ENCODE measurements around the gene RHOU.

- TF ChIP-seq ZBTB44 (CRISPR knock-in tag; IDR thresholded peaks at IDR 0.05) (no peak), EP300 (IDR thresholded peaks at IDR 0.05; ENCODE audit: low read depth in 2 of 2, low read length in 2 of 2) (no peak), EP300 (CRISPR knock-in tag; IDR thresholded peaks at IDR 0.05; ENCODE audit: borderline replicate concordance) (no peak), NFIB (CRISPR knock-in tag; IDR thresholded peaks at IDR 0.05; ENCODE audit: borderline replicate concordance) (no peak), CTCF (CRISPR knock-in tag; IDR thresholded peaks at IDR 0.05) (no peak), TCF12 (IDR thresholded peaks at IDR 0.05) (no peak), TCF12 (CRISPR knock-in tag; IDR thresholded peaks at IDR 0.05) (no peak)
These were observed 17.5 kb downstream of the RHOU start for GRCh38 chr1:228752675-228753265.

All from HepG2 (cell line).